Left lung (tissue), 10 donors: Measurements from ENCODE around the gene CCDC142. TPM values are rescaled to one million over a fixed set of nuclear protein-coding genes. Genes with fewer than 3 reads are reported as not detected.

Experiments
- ATAC-seq: fragments of 200-7000 bp; cut with Tn5 transposase; one replicate; pipeline ENCODE4 v1.9.1; 2020; ENCODE audit warnings: moderate library complexity
- DNase-seq, 4 donors: peaks; one replicate each; pipeline ENCODE4 v3.0.0-alpha.2; 2013 to 2020
- H3K27ac ChIP-seq, 2 donors: fragments of 200-600 bp; sonication (generic) in 1 of 2; one replicate each; pipeline versions ENCODE4 v1.5.0 to v1.8.0; 2020 to 2021
- H3K27me3 ChIP-seq, 2 donors: fragments of 200-600 bp; sonication (generic) in 1 of 2; one replicate each; pipeline versions ENCODE4 v1.5.0 to v1.8.0; 2020 to 2021
- H3K36me3 ChIP-seq, 2 donors: fragments of 200-600 bp; sonication (generic) in 1 of 2; one replicate each; pipeline versions ENCODE4 v1.5.0 to v1.8.0; 2020 to 2021
- H3K4me1 ChIP-seq, 2 donors: fragments of 200-600 bp; one replicate each; pipeline ENCODE4 v1.8.0; 2021
- H3K4me3 ChIP-seq, 2 donors: fragments of 200-600 bp; sonication (generic) in 1 of 2; one replicate each; pipeline versions ENCODE4 v1.5.0 to v1.8.0; 2020 to 2021; ENCODE audit warnings: mild to moderate bottlenecking in 1 of 2
- H3K9me3 ChIP-seq, 2 donors: fragments of 200-600 bp; sonication (generic) in 1 of 2; one replicate each; pipeline versions ENCODE4 v1.5.0 to v1.8.0; 2020 to 2021
- CTCF ChIP-seq, 2 donors: fragments of 200-600 bp; sonication (generic) in 1 of 2; IDR thresholded peaks; one replicate each; pipeline versions ENCODE4 v1.5.0 to v1.8.0; 2021; ENCODE audit warnings: antibody characterized with exemption in 2 of 2
- intact Hi-C, 2 donors: fragments of 100-400 bp; cut with DNase I; formaldehyde crosslinking; loops; one replicate each; pipeline versions ENCODE4 v1.11.2 to v1.14.2; 2022
- polyA plus RNA-seq, 6 donors: library from polyadenylated mRNA; unstranded; fragments of 120-200 nt; gene quantifications; one replicate each; pipeline ENCODE4 v1.2.1, GENCODE V29; 2013; ENCODE audit not compliant: insufficient read length in 6 of 6
- total RNA-seq, 2 donors: library from RNA; stranded (reverse); fragmentation: NEBNext Ultra II Directional; extraction: Animal tissue kit (Norgen Biotek cat#: 25700); gene quantifications; one replicate each; pipeline ENCODE4 v1.2.1, GENCODE V29; 2021
- donor health status: DM: no; HTN: yes; CAD: no.
- donor health status: DM: no; HTN: no; CAD: no.

The CCDC142 gene
- total and polyA plus RNA-seq, 8 donors: 12.1 to 18.6 (median 17.3) TPM

- Histone ChIP-seq H3K4me1 (peaks cover 5 to 39% of the 10 kb centered on the region in 2 donors), H3K27ac (peak within 1 kb of the TSS; percentile 77 to 81), H3K27me3 (peaks cover 5 to 61% of the 10 kb centered on the region in 2 donors), H3K9me3 (no peaks in the 10 kb centered on the region), H3K36me3 (no peaks in the 10 kb centered on the region), H3K4me3 (peak within 1 kb of the TSS; percentile 47 to 50)
- intact Hi-C loops: no loop called here
- ATAC-seq (peak; percentile 78), DNase-seq (peak; percentile 28 to 90 (median 62))
- no peak for TF ChIP-seq CTCF (IDR thresholded peaks at IDR 0.05)
Measured at GRCh38 chr2:74441690-74442482, 40.9 kb downstream of the CCDC142 start, which contains the start of gene RTKN. TSS of gene RTKN (minus strand) at chr2:74441937. CDS start at chr2:74441816, 121 bp downstream.

- H3K27me3 ChIP-seq: peaks cover 5 to 61% of the 10 kb centered on the region in 2 donors
- H3K4me1 ChIP-seq: peaks cover 5 to 40% of the 10 kb centered on the region in 2 donors
- intact Hi-C loops: no loop called here
- DNase-seq (peak in 2 of 4 donors; percentile 16 to 75), ATAC-seq (peak; percentile 31)
- peak overlapping the region; percentile 77 to 81 for H3K27ac ChIP-seq
- no peaks in the 10 kb centered on the region for H3K36me3 ChIP-seq
- peak overlapping the region; percentile 47 to 50 for H3K4me3 ChIP-seq
- H3K9me3 ChIP-seq: no peaks in the 10 kb centered on the region
- TF ChIP-seq CTCF (IDR thresholded peaks at IDR 0.05): no peak
Measured at GRCh38 chr2:74441170-74441689, 41.6 kb downstream of the CCDC142 start.

GRCh38 chr2:74440378-74441169 lies 42.2 kb downstream of the CCDC142 start:
- H3K4me1 ChIP-seq: peaks cover 5 to 40% of the 10 kb centered on the region in 2 donors
- peak overlapping the region; percentile 77 to 81 for H3K27ac ChIP-seq
- DNase-seq (peak; percentile 87 to 97 (median 92)), ATAC-seq (peak; percentile 92)
- no peaks in the 10 kb centered on the region for H3K36me3 ChIP-seq
- H3K27me3 ChIP-seq: peaks cover 5 to 61% of the 10 kb centered on the region in 2 donors
- peak overlapping the region; percentile 47 to 50 for H3K4me3 ChIP-seq
- no peaks in the 10 kb centered on the region for H3K9me3 ChIP-seq
- peak in 1 of 2 donors; percentile 57 for TF ChIP-seq CTCF (IDR thresholded peaks at IDR 0.05)
- intact Hi-C loops: no loop called here

- Histone ChIP-seq H3K36me3 (no peaks in the 10 kb centered on the region), H3K4me3 (peak overlapping the region; percentile 47 to 50), H3K27me3 (peaks cover 5 to 61% of the 10 kb centered on the region in 2 donors), H3K4me1 (peaks cover 5 to 40% of the 10 kb centered on the region in 2 donors), H3K27ac (peak overlapping the region; percentile 77 to 81), H3K9me3 (no peaks in the 10 kb centered on the region)
- ATAC-seq: peak; percentile 5
- TF ChIP-seq CTCF (IDR thresholded peaks at IDR 0.05): no peak
- intact Hi-C loops: no loop called here
- peak in 3 of 4 donors; percentile 67 to 85 (median 79) for DNase-seq
Measured at GRCh38 chr2:74439803-74440377, 42.9 kb downstream of the CCDC142 start.
